Endodermal cell (in vitro differentiated cells): ENCODE measurements around the gene BATF. TPM values are rescaled to one million over a fixed set of nuclear protein-coding genes. Genes with fewer than 3 reads are reported as not detected.

Source experiments
- DNase-seq: peaks from one replicate; pipeline ENCODE4 v3.0.0-alpha.2; 2017
- H3K27ac ChIP-seq: 2 replicates; pipeline ENCODE4 v1.5.1; 2013; ENCODE audit warnings: mild to moderate bottlenecking, low read depth, low read length, moderate library complexity
- H3K27me3 ChIP-seq: 2 replicates; pipeline ENCODE4 v1.6.1; 2013; ENCODE audit warnings: mild to moderate bottlenecking, low read length, moderate library complexity; ENCODE audit not compliant: insufficient read depth, control insufficient read depth, poor library complexity, severe bottlenecking
- H3K36me3 ChIP-seq: 2 replicates; pipeline ENCODE4 v1.7.0; 2013; ENCODE audit warnings: mild to moderate bottlenecking, low read length, moderate library complexity; ENCODE audit not compliant: control insufficient read depth, insufficient read depth
- H3K4me1 ChIP-seq: one replicate; pipeline ENCODE4 v1.7.0; 2013; ENCODE audit warnings: low read length; ENCODE audit not compliant: control insufficient read depth, insufficient read depth
- H3K4me3 ChIP-seq: 2 replicates; pipeline ENCODE4 v1.5.1; 2013; ENCODE audit warnings: mild to moderate bottlenecking, low read length, moderate library complexity
- H3K9ac ChIP-seq: 2 replicates; pipeline ENCODE4 v1.6.1; 2013; ENCODE audit warnings: mild to moderate bottlenecking, low read length, moderate library complexity; ENCODE audit not compliant: poor library complexity, severe bottlenecking; ENCODE audit errors: extremely low read depth
- H3K9me3 ChIP-seq: 2 replicates; pipeline ENCODE4 v1.6.1; 2013; ENCODE audit warnings: mild to moderate bottlenecking, low read length, moderate library complexity; ENCODE audit not compliant: control insufficient read depth
- H3K27ac Mint-ChIP-seq: 2 replicates; pipeline ENCODE4 v1.8.0; 2020; ENCODE audit warnings: mixed read lengths
- H3K27me3 Mint-ChIP-seq: 2 replicates; pipeline ENCODE4 v1.8.0; 2021; ENCODE audit warnings: mild to moderate bottlenecking, mixed read lengths; ENCODE audit not compliant: insufficient read depth
- H3K36me3 Mint-ChIP-seq: 2 replicates; pipeline ENCODE4 v1.8.0; 2020; ENCODE audit warnings: low read depth, mixed read lengths
- H3K4me1 Mint-ChIP-seq: 2 replicates; pipeline ENCODE4 v1.8.0; 2020; ENCODE audit warnings: mixed read lengths
- H3K4me3 Mint-ChIP-seq: 2 replicates; pipeline ENCODE4 v1.8.0; 2020; ENCODE audit warnings: mild to moderate bottlenecking, moderate library complexity, mixed read lengths
- H3K9me3 Mint-ChIP-seq: 2 replicates; pipeline ENCODE4 v1.8.0; 2020; ENCODE audit warnings: mild to moderate bottlenecking, mixed read lengths
- WGBS, 2 experiments: methylation state at CpG; one replicate each; pipeline versions ENCODE4 v1.1.5 to v1.1.7; 2013; ENCODE audit warnings: missing lambda C conversion rate in 2 of 2, mixed read lengths in 1 of 2; ENCODE audit not compliant: insufficient coverage in 1 of 2, insufficient read length in 1 of 2; 5-methylcytosine and 5-hydroxymethylcytosine counted together
- total RNA-seq, 2 donors: library from RNA; stranded (reverse); fragmentation: NEBNext Ultra II Directional in 1 of 2; extraction: Animal tissue kit (Norgen Biotek cat#: 25700) in 1 of 2; gene quantifications; 2 replicates in 1 of 2; 3 replicates in 1 of 2; pipeline ENCODE4 v1.2.1, GENCODE V29; 2021
- TF ChIP-seq, protein P1 (sequence below): fragments of 200-600 bp; sonication (generic); conservative IDR thresholded peaks from 2 replicates; pipeline ENCODE4 v1.5.0; 2021; ENCODE audit warnings: antibody characterized with exemption, mild to moderate bottlenecking

The BATF gene
- total RNA-seq, 2 donors from 2014 or later: not detected

DNA sequence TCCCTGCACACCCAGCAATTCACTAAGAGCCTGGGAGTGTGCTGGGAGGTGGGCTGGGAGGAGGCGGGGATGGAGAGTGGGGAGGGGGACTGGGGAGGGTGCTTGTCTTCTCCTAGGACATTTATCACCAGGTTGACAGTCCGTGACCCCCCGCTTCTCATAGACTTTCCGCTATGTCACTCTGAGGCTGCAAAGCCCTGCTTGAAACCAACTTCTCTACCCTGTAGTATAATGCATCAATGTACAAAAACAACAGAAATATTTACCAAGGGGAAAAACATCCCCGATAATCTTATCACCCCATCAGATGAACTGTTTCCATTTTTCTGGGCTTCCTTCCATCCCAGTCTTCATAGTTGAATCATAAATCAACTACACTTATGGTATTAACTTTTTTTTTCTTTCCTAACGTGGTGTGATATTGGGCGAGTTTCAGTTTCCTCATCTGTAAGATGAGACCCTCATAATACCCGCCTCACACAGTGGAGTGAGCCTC lies 28.6 kb upstream of the BATF start:
- no peak overlapping the region for H3K27ac Mint-ChIP-seq
- Histone ChIP-seq H3K9me3 (no peaks in the 10 kb centered on the region), H3K36me3 (no peaks in the 10 kb centered on the region), H3K4me1 (no peaks in the 10 kb centered on the region), H3K4me3 (no peak overlapping the region), H3K27ac (no peak overlapping the region), H3K27me3 (no peaks in the 10 kb centered on the region), H3K9ac (no peak overlapping the region)
- no peaks in the 10 kb centered on the region for H3K36me3 Mint-ChIP-seq
- 94 to 98% methylated on average over 5 to 8 of the region's 8 CpGs for WGBS, 2 experiments
- no peak overlapping the region for H3K4me3 Mint-ChIP-seq
- DNase-seq: no peak
- TF ChIP-seq, protein P1, sequence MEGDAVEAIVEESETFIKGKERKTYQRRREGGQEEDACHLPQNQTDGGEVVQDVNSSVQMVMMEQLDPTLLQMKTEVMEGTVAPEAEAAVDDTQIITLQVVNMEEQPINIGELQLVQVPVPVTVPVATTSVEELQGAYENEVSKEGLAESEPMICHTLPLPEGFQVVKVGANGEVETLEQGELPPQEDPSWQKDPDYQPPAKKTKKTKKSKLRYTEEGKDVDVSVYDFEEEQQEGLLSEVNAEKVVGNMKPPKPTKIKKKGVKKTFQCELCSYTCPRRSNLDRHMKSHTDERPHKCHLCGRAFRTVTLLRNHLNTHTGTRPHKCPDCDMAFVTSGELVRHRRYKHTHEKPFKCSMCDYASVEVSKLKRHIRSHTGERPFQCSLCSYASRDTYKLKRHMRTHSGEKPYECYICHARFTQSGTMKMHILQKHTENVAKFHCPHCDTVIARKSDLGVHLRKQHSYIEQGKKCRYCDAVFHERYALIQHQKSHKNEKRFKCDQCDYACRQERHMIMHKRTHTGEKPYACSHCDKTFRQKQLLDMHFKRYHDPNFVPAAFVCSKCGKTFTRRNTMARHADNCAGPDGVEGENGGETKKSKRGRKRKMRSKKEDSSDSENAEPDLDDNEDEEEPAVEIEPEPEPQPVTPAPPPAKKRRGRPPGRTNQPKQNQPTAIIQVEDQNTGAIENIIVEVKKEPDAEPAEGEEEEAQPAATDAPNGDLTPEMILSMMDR: no peak
- no peaks in the 10 kb centered on the region for H3K4me1 Mint-ChIP-seq
- H3K27me3 Mint-ChIP-seq: peaks cover 5% of the 10 kb centered on the region
- no peaks in the 10 kb centered on the region for H3K9me3 Mint-ChIP-seq

DNA sequence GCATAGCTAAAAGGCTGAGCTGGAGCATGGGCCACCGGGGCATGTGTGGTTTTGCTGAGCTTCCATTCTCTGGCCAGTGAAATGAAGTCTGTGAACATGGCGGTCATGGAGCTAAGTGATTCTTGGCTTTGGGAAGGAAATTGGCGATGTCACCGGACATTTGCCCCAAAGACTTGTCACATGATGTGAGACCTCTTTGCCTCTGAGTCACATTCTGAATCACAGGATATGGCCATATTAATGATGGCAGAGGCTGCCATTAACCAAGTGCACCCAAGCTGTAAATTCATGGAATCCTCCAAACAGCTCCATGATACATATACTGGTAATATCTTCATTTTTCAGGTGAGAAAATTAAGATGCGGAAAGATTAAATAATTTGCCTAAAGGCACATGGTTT lies 27.4 kb upstream of the BATF start:
- H3K36me3 ChIP-seq: no peaks in the 10 kb centered on the region
- H3K9me3 Mint-ChIP-seq: no peaks in the 10 kb centered on the region
- no peak overlapping the region for H3K27ac ChIP-seq
- no peak overlapping the region for H3K4me3 Mint-ChIP-seq
- H3K27me3 Mint-ChIP-seq: peaks cover 5% of the 10 kb centered on the region
- H3K9ac ChIP-seq: no peak overlapping the region
- no peaks in the 10 kb centered on the region for H3K36me3 Mint-ChIP-seq
- H3K4me1 ChIP-seq: no peaks in the 10 kb centered on the region
- no peaks in the 10 kb centered on the region for H3K9me3 ChIP-seq
- no peak for DNase-seq
- TF ChIP-seq, protein P1: no peak
- no peaks in the 10 kb centered on the region for H3K27me3 ChIP-seq
- no peaks in the 10 kb centered on the region for H3K4me1 Mint-ChIP-seq
- WGBS, 2 experiments: 94 to 100% methylated on average over 5 of the region's 5 CpGs
- H3K4me3 ChIP-seq: no peak overlapping the region
- H3K27ac Mint-ChIP-seq: no peak overlapping the region

DNA sequence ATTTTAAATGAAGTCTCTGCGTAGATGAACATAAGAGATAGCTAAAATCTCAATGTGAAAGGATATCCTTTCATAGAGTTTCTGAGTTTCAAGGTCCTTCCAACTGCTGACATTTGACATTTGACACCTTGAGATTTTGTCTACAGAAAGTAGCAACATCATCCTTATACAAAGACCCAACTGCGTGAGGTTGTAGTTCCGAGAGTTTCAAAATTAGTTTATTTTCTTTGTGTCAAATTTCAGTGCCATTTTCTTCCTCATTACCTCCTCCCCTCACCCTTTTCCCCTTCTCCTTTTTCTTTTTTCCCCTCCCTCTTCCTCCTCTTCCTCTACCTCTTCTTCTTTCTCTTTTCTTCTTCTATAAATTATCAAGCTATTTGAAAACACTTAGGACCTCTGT lies 26.9 kb upstream of the BATF start:
- H3K9ac ChIP-seq: no peak overlapping the region
- no peak overlapping the region for H3K27ac ChIP-seq
- H3K4me3 ChIP-seq: no peak overlapping the region
- H3K36me3 ChIP-seq: no peaks in the 10 kb centered on the region
- WGBS, 2 experiments: 91 to 100% methylated on average over 3 of the region's 3 CpGs
- Mint-ChIP-seq H3K36me3 (no peaks in the 10 kb centered on the region), H3K27me3 (peaks cover 5% of the 10 kb centered on the region), H3K4me1 (no peaks in the 10 kb centered on the region), H3K9me3 (no peaks in the 10 kb centered on the region), H3K4me3 (no peak overlapping the region), H3K27ac (no peak overlapping the region)
- no peaks in the 10 kb centered on the region for H3K9me3 ChIP-seq
- no peak for DNase-seq
- H3K27me3 ChIP-seq: no peaks in the 10 kb centered on the region
- no peaks in the 10 kb centered on the region for H3K4me1 ChIP-seq
- TF ChIP-seq, protein P1: no peak
